NCI-H69 (cell line): ENCODE data around the gene RADIL.
"Not testable (repeated sequence)": the region's sequence is repeated elsewhere in the genome, so short reads cannot be mapped to it uniquely, and the experiment has no call there.

Source experiments
- DNase-seq: peaks from one replicate; lab custom pipeline; 2025; lab: John Stamatoyannopoulos, UW

RADIL gene, protein sequence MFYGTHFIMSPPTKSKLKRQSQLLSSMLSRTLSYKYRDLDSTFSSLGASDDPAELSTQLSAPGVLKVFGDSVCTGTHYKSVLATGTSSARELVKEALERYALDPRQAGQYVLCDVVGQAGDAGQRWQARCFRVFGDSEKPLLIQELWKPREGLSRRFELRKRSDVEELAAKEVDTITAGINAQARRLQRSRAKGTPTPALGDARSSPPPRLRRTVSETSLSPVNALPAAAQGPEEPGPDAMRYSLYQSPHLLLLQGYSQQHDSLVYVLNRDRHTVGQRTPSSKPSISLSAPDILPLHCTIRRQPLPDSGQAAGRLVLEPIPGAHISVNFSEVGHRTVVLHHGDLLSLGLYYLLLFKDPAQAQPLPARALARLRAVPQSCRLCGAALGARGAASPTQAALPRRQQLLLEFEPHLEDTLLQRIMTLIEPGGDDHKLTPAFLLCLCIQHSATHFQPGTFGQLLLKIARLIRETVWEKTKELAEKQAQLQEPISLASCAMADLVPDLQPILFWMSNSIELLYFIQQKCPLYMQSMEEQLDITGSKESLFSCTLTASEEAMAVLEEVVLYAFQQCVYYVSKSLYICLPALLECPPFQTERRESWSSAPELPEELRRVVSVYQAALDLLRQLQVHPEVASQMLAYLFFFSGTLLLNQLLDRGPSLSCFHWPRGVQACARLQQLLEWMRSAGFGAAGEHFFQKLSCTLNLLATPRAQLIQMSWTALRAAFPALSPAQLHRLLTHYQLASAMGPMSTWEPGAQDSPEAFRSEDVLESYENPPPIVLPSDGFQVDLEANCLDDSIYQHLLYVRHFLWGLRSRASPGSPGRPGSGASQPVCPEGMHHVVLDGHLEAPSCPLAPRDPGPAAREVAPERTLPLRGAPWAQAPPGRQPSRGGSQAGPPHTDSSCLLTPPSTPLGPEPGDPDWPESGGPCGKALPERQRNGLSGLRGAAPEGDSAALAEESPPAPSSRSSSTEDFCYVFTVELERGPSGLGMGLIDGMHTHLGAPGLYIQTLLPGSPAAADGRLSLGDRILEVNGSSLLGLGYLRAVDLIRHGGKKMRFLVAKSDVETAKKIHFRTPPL

DNA sequence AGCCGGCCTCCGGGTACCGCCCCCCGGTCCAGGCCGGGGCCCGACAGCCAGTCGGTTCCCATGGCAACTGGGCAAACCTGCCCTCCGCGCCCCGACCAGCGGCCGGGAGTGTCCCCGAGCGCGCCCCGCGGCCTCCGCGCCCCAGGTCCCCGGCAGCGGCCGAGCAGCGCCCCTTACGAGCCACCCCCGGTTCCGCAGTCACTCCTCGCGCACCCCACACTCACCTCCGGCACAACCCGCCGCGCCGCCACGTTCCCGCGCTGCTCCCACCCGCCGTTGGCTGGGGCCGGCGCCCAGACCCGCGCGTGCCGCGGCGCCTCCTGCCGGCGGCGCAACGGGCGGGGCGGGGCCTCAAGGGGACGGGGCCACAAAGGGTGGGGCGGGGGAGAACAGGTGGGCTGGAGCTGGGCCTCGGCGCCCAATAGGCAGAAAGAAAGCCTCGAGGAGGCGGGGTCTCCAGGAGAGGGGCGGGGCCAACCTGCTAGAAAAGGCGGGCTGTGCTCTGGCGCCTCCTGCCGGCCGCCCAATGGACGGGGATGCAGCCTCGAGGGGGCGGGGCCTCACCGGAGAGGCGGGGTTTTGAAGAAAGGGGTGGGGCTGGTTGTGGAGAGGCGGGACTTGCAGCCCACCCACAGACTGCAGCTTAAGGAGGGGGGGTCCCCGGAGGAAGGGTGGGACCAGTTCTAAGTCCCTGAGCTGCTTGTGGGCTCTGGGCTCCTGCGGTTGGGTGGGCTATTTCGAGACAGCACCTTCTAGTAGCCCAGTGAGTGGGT is at the start of gene RADIL:
Gene RADIL (minus strand): TSS at position 345 of the 773 bp plus-strand sequence. CDS start 5,577 bp downstream, outside the sequence.
- peak; percentile 98 for DNase-seq

DNA sequence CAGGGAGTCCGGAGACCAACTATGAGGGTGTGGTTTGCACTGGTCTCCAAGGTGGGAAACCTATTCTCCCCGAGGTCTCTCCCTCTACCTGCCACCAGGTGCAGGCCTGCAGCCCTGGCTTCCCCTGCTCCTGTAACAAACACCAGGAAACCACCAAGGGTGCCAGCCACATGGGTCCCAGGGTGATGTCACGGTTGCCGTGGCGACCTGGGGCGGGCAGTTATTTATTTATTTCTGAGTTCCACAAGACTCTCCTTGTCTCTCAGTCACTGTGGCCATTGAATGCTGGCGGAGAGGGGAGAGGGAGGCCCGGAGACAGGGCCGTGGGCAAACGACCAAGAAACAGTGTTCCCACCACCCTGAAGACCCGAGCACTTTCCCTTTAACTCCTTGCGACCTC is 48.4 kb upstream of the RADIL start:
- DNase-seq = peak; percentile 91

DNA sequence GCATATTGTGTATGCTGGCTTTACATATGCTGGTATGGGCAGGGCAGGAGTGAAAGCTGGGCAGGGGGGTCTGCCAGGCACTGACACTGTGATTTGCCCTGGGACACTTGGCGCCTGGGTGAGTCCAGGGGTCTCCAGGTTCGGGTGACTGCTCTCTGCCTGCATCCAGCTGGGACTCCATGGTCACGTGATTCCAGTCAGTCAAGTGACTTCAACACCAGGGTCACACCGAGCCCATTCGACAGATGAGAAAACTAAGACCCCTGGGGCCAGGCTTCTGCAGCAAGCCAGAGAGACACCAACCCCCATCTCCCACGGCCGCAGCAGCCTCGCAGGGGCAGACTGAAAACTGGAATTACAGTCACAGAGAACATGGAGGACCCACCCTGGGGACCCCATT is 45.5 kb upstream of the RADIL start:
- no peak for DNase-seq

DNA sequence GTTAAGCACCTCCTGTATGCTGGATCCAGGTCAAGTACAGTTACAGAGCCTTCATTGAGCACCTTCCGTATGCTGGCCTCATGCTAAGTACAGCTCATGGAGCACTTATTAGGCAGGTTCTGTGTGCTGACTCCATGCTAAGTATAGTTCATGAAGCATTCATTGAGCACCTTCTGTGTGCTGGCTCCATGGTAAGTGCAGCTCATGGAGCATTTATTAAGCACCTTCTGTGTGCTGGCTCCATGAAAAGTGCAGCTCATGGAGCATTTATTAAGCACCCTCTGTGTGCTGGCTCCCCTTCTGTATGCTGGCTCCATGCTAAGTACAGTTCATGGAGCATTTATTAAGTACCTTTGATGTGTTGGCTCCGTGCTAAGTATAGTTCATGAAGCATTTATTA is 44.9 kb upstream of the RADIL start:
- DNase-seq = no peak

DNA sequence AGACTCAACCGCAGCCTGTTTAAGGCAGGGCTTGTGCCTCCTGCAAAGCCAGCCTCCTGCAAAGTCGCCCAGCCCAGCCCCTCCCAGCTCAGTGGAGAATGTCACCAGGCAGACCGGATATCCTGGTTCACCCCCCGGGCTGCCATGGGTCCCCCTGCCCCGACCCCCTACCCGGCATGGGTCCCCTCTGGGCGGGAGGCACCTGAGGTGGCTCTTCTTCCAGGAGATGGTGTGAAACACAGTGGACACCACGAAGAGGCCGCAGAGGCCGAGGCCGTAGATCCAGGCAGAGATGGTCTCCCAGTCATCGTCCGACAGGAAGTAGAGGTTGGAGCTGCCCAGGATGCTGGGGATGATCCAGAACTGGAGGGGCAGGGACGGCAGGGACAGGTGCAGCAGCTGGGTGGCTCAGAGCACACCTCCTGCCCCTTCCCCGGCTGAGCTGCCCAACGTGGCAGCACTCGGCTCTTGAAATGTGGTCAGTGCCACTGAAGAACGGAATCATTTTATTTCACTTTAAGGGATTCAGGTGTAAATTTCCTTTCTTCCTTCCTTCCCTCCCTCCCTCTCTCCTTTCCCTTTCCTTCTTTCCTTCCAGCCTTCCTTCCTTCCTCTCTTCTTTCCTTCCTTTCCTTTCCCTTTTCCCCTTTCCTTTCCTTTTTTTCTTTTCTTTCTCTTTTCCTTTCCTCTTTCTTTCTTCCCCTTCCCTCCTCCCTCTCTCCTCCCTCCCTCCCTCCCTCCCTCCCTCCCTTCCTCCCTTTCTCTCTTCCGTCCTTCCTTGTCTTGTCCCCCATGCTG is 36.7 kb upstream of the RADIL start:
- no peak for DNase-seq

DNA sequence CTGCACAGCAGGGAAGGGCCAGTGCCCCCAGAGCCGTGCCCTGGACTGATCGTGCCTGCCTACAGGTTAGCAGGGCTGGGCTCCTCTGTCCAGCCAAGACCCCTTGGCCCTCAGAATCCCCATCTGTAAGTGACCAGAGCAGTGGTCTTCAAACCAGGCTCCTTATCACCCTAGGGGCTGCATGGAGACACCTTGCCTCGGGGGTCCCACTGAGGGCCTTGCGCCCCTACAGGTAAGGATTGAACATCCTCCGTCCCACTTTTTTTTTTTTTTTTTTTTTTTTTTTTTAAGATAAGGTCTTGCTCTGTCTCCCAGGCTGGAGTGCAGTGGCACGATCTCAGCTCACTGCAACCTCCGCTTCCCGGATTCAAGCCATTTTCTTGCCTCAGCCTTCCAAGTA is 32.6 kb upstream of the RADIL start:
- DNase-seq = no peak

DNA sequence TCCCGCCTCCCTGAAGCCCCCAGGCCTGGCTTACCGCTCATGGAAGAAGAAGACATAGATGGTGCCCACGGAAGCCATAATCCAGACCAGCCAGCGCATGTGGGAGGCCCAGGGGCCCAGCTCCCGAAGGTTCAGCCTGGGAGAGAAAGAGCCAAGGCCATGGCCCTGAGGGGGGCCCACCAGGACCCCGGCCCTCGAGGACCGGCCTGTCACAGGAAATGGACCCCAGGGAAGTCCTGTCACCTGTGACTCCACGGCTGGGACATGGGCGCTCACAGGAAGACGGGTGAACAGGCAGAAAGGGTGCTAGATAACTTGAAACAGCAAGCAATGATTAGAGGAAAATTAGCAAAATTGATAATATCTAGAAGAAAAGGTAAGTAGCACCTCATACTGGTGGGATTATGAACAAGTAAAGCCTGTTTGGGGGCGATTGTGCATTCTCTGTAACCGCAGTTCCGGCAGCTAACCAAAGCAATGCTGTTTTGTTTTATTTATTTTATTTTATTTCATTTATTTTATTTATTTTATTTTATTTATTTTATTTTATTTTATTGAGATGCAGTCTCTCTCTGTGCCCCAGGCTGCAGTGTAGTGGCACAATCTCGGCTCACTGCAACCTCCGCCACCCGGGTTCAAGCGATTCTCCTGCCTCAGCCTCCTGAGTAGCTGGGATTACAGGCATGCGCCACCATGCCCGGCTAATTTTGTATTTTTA is 27.8 kb upstream of the RADIL start:
- no peak for DNase-seq

DNA sequence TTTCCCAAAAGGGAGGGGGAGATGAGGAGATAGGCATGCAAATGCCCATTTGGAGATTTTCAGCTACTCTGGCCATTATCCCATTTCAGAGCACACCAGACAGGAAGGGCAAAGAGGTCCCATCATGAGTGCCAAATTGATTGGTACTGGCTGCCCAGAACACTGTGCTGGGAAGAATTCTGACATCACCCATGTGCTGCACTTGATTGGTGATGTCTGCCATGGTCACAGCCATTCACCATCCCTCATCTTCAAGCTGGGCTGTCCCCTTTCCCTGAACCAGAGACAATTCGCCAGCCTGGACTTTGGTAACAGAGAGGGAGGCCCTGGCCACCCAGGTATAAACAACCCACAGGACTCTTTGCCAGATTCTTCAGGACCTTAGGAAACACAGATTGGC is 23.2 kb upstream of the RADIL start:
- no peak for DNase-seq

DNA sequence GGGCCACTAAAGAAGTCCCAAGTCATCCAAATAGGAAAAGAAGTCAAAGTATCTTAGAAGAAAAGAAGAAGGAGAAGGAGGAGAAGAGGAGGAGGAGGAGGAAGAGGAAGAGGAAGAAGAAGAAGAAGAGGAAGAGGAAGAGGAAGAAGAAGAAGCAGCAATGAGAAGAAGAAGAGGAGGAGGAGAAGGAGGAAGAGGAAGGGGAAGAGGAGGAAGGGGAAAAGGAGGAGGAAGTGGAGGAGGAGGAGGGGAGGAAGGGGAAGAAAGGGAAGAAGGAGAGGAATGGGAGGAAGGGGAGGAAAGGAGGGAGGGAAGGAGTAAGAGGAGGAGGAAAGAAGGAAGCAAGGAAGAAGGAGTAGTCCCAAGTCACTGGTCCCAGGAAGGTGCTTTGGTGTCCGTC is 21.7 kb upstream of the RADIL start:
- DNase-seq = no peak

- no peak for DNase-seq
These were observed 20.8 kb upstream of the RADIL start for GRCh38 chr7:4904346-4904745.

DNA sequence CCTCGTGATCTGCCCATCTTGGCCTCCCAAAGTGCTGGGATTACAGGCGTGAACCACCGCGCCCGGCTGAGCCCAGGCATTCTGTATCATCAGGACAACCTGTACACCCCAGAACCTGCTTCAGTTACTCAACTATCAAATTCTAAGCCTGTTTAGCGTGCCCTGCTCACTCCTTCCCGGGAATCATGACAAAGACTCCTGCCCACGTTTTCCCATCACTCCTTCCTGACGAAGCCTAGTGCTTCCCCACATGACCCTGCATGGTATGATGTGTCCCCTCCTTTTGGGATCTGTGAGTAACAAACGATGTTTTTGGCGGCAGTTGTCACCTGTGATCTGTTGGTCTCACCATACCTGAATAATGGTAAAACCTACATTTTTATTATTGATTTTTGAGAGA is 12.2 kb upstream of the RADIL start:
- DNase-seq = no peak

DNA sequence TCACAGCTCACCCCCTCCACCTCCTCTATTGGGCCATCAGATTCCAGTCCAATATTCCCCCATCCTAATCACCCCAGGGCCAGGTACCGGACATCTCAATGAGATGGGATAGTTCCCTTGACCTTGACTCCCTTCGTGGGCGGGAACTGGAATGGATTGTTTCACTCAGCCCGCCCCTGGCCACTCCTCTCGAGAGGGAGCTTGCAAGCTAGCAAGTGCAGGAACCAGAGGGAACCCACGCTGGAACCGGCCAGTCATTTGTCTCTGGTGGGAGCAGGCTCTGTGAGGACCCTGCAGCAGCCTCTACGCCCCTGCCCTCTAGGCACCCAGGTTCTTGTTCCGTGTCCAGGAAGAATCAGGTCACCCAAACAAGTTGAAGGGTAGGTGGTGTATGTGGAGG is 11.0 kb upstream of the RADIL start:
- DNase-seq = no peak

GRCh38 chr7:4893929-4894475 is 10.5 kb upstream of the RADIL start:
- no peak for DNase-seq

DNA sequence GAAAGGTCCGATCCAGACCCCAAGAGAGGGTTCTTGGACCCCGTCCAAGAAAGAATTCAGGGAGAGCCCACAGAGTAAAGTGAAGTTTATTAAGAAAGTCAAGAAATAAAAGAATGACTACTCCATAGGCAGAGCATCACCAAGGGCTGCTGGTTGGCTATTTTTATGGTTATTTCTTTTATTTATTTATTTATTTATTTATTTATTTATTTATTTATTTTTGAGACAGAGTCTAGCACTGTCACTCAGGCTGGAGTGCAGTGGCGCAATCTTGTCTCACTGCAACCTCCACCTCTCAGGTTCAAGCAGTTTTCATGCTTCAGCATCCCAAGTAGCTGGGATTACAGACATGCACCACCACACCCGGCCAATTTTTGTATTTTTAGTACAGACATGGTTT is 9.7 kb upstream of the RADIL start:
- DNase-seq = not testable (repeated sequence)

- not testable (repeated sequence) for DNase-seq
These were observed 8.0 kb upstream of the RADIL start for GRCh38 chr7:4891522-4891921.

- DNase-seq = no peak
These were observed 6.2 kb upstream of the RADIL start for GRCh38 chr7:4889682-4890081.

DNA sequence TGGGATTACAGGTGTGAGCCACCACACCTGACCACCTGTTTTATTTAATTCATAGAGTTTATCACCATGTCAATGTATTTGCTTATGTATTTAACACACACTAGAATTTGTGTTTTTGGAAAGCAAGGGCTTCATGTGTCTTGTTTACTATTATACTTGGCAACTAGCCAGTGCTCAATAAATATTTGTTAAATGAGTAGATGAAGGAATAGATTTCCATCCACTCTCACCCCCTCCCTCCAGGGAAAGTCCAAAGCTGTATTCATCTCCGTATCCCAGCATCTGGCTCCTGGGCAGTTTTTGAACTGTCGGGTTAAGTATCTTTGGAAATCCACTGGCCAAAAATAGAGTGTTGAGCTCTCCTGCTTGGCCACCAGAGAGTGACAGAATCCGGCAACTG is 4.6 kb upstream of the RADIL start:
- peak; percentile 47 for DNase-seq

DNA sequence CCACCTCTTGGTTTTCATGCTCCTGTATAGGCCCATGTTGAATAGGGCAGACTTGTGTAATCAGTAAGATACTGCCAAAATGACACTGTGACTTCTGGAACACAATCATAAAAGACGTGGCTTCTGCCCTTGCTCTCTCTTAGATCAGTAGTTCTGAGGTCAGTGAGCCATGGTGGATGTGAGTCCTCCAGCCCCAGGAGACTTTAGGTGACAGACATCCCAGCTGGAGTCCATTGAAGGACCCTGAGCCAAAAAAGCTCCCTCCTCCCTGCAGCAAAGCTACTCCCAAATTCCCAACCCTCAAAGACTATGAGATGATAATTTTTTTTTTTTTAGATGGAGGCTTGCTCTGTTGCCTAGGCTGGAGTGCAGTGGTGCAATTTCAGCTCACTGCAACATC is 3.2 kb upstream of the RADIL start:
- no peak for DNase-seq

GRCh38 chr7:4885317-4885807 is 1.8 kb upstream of the RADIL start:
- no peak for DNase-seq

DNA sequence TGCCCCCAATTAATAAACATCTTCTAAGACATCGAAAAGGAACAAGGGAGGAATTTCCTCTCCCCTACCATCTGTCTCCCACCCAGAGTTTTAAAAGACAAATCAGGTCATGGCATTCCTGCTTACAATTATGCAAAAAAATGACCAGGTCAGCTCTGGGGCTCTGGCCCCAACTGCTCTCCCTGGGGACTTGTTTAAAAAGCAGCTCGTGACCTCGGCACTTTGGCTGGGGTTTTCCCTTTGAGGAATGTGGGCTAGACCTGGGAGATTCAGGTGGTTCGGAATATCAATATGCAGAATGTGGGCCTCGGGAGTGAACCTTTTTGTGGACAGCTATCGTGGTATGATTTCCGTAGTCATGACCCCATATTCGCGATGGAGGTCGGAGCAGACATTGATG is 648 bp upstream of the RADIL start:
- DNase-seq = peak; percentile 35
